ENCODE results near the gene ISM1. TPM values are rescaled to one million over a fixed set of nuclear protein-coding genes. Genes with fewer than 3 reads are reported as not detected.

Gene ISM1
- total and polyA plus RNA-seq, 2 donors (not counting 3 experiments of a cell fraction or from before 2014, with no cell fraction given) = not detected

DNA sequence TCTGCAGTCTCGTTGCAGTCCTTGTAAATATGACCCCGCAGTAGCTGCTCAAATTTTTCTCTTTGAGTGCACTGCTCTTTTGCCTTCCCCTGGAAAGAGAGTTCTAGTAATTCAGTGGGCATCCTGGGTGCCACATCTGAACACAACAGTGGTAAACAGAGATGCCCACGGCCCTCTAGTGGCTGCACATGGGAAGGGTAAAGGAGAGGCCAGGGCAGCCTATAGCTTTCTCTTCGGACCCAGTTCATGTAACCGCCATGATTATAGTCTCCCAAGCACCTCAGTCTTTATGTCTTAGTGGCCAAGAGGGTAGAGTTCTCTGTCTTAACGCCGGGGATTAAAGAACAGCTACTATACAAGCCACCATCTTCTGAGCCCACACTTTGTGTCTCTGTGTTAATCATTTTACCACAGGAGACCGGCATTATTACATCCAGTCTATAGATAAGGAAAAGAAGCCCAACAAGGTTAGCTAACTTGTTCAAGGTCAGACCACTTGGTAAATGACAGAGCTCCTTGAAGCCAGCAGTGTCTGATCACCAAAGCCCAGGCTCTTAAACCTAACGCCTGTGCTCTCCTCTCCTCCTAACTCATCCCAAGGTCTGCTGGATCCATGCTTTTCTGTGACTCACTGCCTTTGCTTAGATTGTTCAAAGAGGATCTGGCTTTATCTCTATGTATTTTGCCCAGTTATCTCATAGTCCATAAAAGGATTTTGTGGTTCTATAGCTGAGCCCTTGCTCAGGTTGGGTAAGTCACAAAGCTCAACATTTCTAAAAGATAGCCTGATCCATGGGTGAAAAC, 81.8 kb downstream of the ISM1 start:
- H3K27ac ChIP-seq (ENCODE audit: insufficient read depth, low read depth, low read length) = no peak overlapping the region
- intact Hi-C loops (cut with micrococcal nuclease) = loop anchor here (1.0 to 2.0 kb wide), 5 partner anchors 40 to 378 kb away; no protein-coding TSS in a partner anchor
- CTCF ChIA-PET = interaction anchor here (0.6 to 2.7 kb wide), 40 partner anchors 9 to 382 kb away, joined by 3 to 39 read pairs (median 5); partner anchors contain the start of gene ISM1
- dilution Hi-C loops (cut with MboI; ENCODE audit: extremely low pct_ligation_motif_present, low sequenced_read_pairs) = no loop called here
- POLR2A ChIA-PET = no interaction called here
- no peak overlapping the region for H2AFZ ChIP-seq (ENCODE audit: low read depth, low read length)
- no peaks in the 10 kb centered on the region for H3K4me1 ChIP-seq (ENCODE audit: control insufficient read depth, extremely low read depth, insufficient read depth, low read length)
- no TSS peak for BruUV-seq (replicated peaks)
- H3K9me3 ChIP-seq (replicated peaks; ENCODE audit: control insufficient read depth, insufficient read depth, low read length) = no peaks in the 10 kb centered on the region
- H3K36me3 ChIP-seq (ENCODE audit: control insufficient read depth in 2 of 2, extremely low read depth in 1 of 2, insufficient read depth in 2 of 2, low read length in 2 of 2) = no peaks in the 10 kb centered on the region
- FAIRE-seq (peak; percentile 67), DNase-seq (ENCODE audit: low read depth, low spot score) (peak; percentile 21)
- no peaks in the 10 kb centered on the region for H3K79me2 ChIP-seq (ENCODE audit: control insufficient read depth, insufficient read depth, low read length)
- TF ChIP-seq POLR2AphosphoS5 (IDR thresholded peaks at IDR 0.05; ENCODE audit: insufficient read depth, low read depth, low read length) = no peak
- TF ChIP-seq, protein P1, sequence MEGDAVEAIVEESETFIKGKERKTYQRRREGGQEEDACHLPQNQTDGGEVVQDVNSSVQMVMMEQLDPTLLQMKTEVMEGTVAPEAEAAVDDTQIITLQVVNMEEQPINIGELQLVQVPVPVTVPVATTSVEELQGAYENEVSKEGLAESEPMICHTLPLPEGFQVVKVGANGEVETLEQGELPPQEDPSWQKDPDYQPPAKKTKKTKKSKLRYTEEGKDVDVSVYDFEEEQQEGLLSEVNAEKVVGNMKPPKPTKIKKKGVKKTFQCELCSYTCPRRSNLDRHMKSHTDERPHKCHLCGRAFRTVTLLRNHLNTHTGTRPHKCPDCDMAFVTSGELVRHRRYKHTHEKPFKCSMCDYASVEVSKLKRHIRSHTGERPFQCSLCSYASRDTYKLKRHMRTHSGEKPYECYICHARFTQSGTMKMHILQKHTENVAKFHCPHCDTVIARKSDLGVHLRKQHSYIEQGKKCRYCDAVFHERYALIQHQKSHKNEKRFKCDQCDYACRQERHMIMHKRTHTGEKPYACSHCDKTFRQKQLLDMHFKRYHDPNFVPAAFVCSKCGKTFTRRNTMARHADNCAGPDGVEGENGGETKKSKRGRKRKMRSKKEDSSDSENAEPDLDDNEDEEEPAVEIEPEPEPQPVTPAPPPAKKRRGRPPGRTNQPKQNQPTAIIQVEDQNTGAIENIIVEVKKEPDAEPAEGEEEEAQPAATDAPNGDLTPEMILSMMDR (IDR thresholded peaks at IDR 0.05; ENCODE audit: extremely low read depth in 1 of 2, insufficient read depth in 1 of 2, low read depth in 1 of 2, low read length in 2 of 2) = peak; percentile 75 to 81
- H3K9ac ChIP-seq (replicated peaks; ENCODE audit: extremely low read depth, insufficient read depth, low read length) = no peak overlapping the region
- H4K20me1 ChIP-seq (replicated peaks; ENCODE audit: control insufficient read depth, extremely low read depth, insufficient read depth, low read length) = no peaks in the 10 kb centered on the region
- no peak overlapping the region for H3K4me2 ChIP-seq (ENCODE audit: insufficient read depth, low read length)
- peaks cover 3 to 4% of the 10 kb centered on the region in 2 experiments for H3K27me3 ChIP-seq (ENCODE audit: control insufficient read depth in 2 of 2, insufficient read depth in 2 of 2, low read length in 2 of 2)
- no peaks in the 10 kb centered on the region for H3K9me1 ChIP-seq (replicated peaks; ENCODE audit: control insufficient read depth, extremely low read depth, insufficient read depth, low read length)
- H3K4me3 ChIP-seq (replicated peaks in 1 of 3; ENCODE audit: insufficient read depth in 1 of 3, low read depth in 1 of 3, low read length in 3 of 3) = no peak overlapping the region

DNA sequence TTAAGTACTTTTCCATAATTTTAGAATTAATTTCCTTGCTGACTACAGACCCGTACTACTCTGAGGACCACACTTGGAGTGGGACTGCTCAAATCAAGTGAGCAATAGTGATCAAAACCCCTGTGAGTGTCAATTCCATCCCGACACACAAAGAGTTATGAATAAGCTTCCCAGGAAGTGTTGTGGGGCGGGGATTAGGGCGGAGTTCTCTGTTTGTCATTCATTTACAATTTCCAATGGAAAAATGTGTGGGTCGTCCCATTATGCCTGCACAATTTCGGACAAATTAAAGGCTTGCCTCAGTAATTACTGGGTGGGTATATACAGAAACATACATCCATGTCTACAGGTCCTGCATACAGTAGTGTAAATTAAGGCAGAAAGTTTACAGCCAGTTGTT, 84.2 kb downstream of the ISM1 start:
- no peaks in the 10 kb centered on the region for H3K4me1 ChIP-seq (ENCODE audit: control insufficient read depth, extremely low read depth, insufficient read depth, low read length)
- H3K27ac ChIP-seq (ENCODE audit: insufficient read depth, low read depth, low read length) = no peak overlapping the region
- ChIA-PET CTCF (interaction anchor here (1.2 to 2.5 kb wide), 2 partner anchors 43 to 241 kb away, joined by 3 to 10 read pairs; no protein-coding TSS in a partner anchor), POLR2A (no interaction called here)
- no peaks in the 10 kb centered on the region for H3K9me3 ChIP-seq (replicated peaks; ENCODE audit: control insufficient read depth, insufficient read depth, low read length)
- H3K27me3 ChIP-seq (ENCODE audit: control insufficient read depth in 2 of 2, insufficient read depth in 2 of 2, low read length in 2 of 2) = peaks cover 3 to 7% of the 10 kb centered on the region in 2 experiments
- H4K20me1 ChIP-seq (replicated peaks; ENCODE audit: control insufficient read depth, extremely low read depth, insufficient read depth, low read length) = no peaks in the 10 kb centered on the region
- no TSS peak for BruUV-seq (replicated peaks)
- H3K9ac ChIP-seq (replicated peaks; ENCODE audit: extremely low read depth, insufficient read depth, low read length) = no peak overlapping the region
- no peaks in the 10 kb centered on the region for H3K9me1 ChIP-seq (replicated peaks; ENCODE audit: control insufficient read depth, extremely low read depth, insufficient read depth, low read length)
- H3K4me2 ChIP-seq (ENCODE audit: insufficient read depth, low read length) = no peak overlapping the region
- dilution Hi-C loops (cut with MboI; ENCODE audit: extremely low pct_ligation_motif_present, low sequenced_read_pairs) (no loop called here), intact Hi-C loops (cut with micrococcal nuclease) (no loop called here)
- H3K36me3 ChIP-seq (ENCODE audit: control insufficient read depth in 2 of 2, extremely low read depth in 1 of 2, insufficient read depth in 2 of 2, low read length in 2 of 2) = no peaks in the 10 kb centered on the region
- no peak overlapping the region for H2AFZ ChIP-seq (ENCODE audit: low read depth, low read length)
- H3K4me3 ChIP-seq (replicated peaks in 1 of 3; ENCODE audit: insufficient read depth in 1 of 3, low read depth in 1 of 3, low read length in 3 of 3) = no peak overlapping the region
- TF ChIP-seq, protein P2, sequence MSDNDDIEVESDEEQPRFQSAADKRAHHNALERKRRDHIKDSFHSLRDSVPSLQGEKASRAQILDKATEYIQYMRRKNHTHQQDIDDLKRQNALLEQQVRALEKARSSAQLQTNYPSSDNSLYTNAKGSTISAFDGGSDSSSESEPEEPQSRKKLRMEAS (IDR thresholded peaks at IDR 0.05; ENCODE audit: insufficient read depth, insufficient read length) = no peak
- TF ChIP-seq MYC (IDR thresholded peaks at IDR 0.05; ENCODE audit: low read depth, low read length) = no peak
- no peak for TF ChIP-seq POLR2A (IDR thresholded peaks at IDR 0.05; ENCODE audit: low read depth, low read length)
- no peak for TF ChIP-seq EZH2 (IDR thresholded peaks at IDR 0.05; ENCODE audit: borderline replicate concordance, low read depth, low read length, severe bottlenecking)
- no peak for TF ChIP-seq GATA2 (IDR thresholded peaks at IDR 0.05; ENCODE audit: insufficient read depth, insufficient read length, low read depth, low read length)
- TF ChIP-seq FOS (IDR thresholded peaks at IDR 0.05; ENCODE audit: borderline replicate concordance, insufficient read depth, low read length) = no peak
- no peak for TF ChIP-seq POLR2AphosphoS5 (IDR thresholded peaks at IDR 0.05; ENCODE audit: insufficient read depth, low read depth, low read length)
- TF ChIP-seq, protein P1 (IDR thresholded peaks at IDR 0.05; ENCODE audit: extremely low read depth in 1 of 2, insufficient read depth in 1 of 2, low read depth in 1 of 2, low read length in 2 of 2) = no peak
- TF ChIP-seq JUN (IDR thresholded peaks at IDR 0.05; ENCODE audit: borderline replicate concordance, insufficient read depth, insufficient read length, low read depth) = no peak
- no peak for FAIRE-seq
- H3K79me2 ChIP-seq (ENCODE audit: control insufficient read depth, insufficient read depth, low read length) = no peaks in the 10 kb centered on the region
- DNase-seq (ENCODE audit: low read depth, low spot score) = no peak

Measured in endothelial cell of umbilical vein (primary cell).